ENCODE data around the gene OSBPL2.

Gene OSBPL2

DNA sequence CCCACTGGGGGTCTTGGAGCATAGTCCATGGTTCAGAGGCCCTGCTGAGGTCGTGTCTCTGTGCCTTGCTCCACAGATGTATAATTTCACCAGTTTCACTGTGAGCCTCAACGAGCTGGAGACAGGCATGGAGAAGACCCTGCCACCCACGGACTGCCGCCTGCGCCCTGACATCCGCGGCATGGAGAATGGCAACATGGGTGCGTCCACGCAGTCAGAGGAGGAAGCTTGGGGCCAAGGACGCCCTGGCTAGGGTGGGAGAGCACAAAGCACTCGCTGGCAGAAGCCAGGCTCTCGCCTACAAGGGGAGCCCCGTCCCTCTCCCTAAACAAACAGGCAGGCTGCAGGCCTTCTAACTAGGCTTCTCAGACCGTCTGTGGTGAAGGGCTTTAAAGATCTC lies 50.8 kb downstream of the OSBPL2 start:
- H3K27ac Mint-ChIP-seq: no peak overlapping the region
- H3K27me3 Mint-ChIP-seq (ENCODE audit: low read depth): no peaks in the 10 kb centered on the region
- no peaks in the 10 kb centered on the region for H3K4me1 Mint-ChIP-seq
- H3K9me3 Mint-ChIP-seq: no peaks in the 10 kb centered on the region
- no peak for TF ChIP-seq CTCF (IDR thresholded peaks at IDR 0.05; ENCODE audit: unreplicated experiment in 3 of 3)
- no peak overlapping the region for H3K4me3 Mint-ChIP-seq
- H3K36me3 Mint-ChIP-seq (ENCODE audit: low read depth): peaks cover 31% of the 10 kb centered on the region

DNA sequence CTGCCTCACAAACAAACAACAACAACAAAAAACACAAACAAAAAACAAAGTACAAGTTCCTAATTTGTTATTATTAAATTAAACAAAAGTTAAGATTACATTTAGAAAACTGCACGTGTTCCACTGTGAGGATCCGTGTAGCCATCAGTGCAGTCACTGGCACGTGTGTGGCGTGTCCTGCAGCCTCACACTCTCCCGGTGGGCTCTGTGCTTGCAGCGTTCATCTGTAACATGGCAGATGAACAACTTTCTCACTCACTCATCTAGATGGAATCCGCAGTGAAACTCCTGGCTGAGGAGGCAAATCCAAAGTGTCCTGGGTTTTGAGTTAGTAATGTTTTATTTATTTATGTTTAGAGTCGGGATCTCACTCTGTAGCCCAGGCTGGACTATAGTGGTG lies 51.6 kb downstream of the OSBPL2 start:
- Mint-ChIP-seq H3K27me3 (ENCODE audit: low read depth) (no peaks in the 10 kb centered on the region), H3K27ac (no peak overlapping the region), H3K4me1 (no peaks in the 10 kb centered on the region), H3K9me3 (no peaks in the 10 kb centered on the region), H3K36me3 (ENCODE audit: low read depth) (peaks cover 33% of the 10 kb centered on the region), H3K4me3 (no peak overlapping the region)
- TF ChIP-seq CTCF (IDR thresholded peaks at IDR 0.05; ENCODE audit: unreplicated experiment in 3 of 3): no peak

GRCh38 chr20:62291251-62292066 lies 53.1 kb downstream of the OSBPL2 start:
- TF ChIP-seq CTCF (IDR thresholded peaks at IDR 0.05; ENCODE audit: unreplicated experiment in 3 of 3): no peak
- Mint-ChIP-seq H3K4me1 (no peaks in the 10 kb centered on the region), H3K4me3 (no peak overlapping the region), H3K9me3 (no peaks in the 10 kb centered on the region), H3K27ac (no peak overlapping the region), H3K27me3 (ENCODE audit: low read depth) (no peaks in the 10 kb centered on the region), H3K36me3 (ENCODE audit: low read depth) (peaks cover 36% of the 10 kb centered on the region)

DNA sequence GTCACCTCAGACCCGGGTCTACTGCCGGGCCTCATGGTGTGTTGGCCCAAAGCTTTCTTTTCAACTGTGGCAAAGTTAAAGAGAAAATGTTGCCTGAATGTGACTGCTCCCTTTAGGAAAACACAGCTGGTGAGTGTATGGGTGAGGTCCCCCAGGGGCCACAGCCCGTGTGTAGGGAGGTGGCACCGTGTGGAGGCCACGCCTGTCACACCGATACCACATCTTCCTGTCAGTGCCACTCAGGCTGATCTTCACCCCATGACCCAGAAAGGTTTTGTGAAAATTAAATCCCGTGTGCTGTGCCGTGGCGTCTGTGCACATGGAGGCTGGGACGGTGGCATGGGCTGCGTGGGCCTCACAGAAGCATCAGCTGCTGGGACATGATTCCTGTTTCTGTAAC lies 53.8 kb downstream of the OSBPL2 start:
- Mint-ChIP-seq H3K4me3 (no peak overlapping the region), H3K27ac (no peak overlapping the region), H3K9me3 (no peaks in the 10 kb centered on the region), H3K27me3 (ENCODE audit: low read depth) (no peaks in the 10 kb centered on the region), H3K36me3 (ENCODE audit: low read depth) (peaks cover 36% of the 10 kb centered on the region), H3K4me1 (no peaks in the 10 kb centered on the region)
- TF ChIP-seq CTCF (IDR thresholded peaks at IDR 0.05; ENCODE audit: unreplicated experiment in 3 of 3): no peak

DNA sequence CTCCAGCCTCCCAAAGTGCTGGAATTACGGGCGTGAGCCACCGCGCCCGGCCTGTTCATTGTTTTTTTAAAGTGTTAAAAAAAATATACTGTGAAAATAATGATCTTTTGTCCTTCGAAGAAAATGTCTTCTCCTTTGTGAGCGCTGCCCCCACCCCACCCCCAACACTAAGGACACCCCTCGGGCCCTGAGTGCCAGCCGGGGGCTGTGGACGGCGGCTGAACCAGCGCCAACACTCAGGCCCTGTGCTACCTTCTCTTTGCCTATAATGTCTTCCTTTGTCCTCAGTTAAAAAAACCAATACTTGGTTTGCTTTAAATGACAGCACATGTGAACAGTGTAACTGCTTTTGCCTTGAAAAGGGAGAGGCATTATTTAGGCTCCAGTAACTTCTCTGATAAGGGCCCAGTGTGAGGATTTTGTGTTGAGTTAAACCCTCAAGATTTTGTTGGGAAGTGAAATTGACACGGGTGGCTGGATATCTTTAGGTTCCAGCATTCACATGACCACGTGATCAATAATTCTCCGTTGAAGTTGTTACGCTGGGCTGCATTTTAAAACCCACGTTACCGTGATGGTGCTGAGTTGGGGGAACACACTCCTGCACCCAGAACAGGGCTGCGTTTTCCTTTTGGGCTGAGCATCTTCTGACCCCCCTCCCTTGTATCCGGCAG lies 54.9 kb downstream of the OSBPL2 start:
- Mint-ChIP-seq H3K4me1 (no peaks in the 10 kb centered on the region), H3K27ac (no peak overlapping the region), H3K9me3 (no peaks in the 10 kb centered on the region), H3K36me3 (ENCODE audit: low read depth) (peaks cover 36% of the 10 kb centered on the region), H3K27me3 (ENCODE audit: low read depth) (no peaks in the 10 kb centered on the region), H3K4me3 (no peak overlapping the region)
- TF ChIP-seq CTCF (IDR thresholded peaks at IDR 0.05; ENCODE audit: unreplicated experiment in 3 of 3): no peak

Data from nephron (organoid).